NCI-H69 (cell line): Measurements from ENCODE around the gene ZNF235.
"Not testable (repeated sequence)": the region's sequence is repeated elsewhere in the genome, so short reads cannot be mapped to it uniquely, and the experiment has no call there.

Experiments used
- DNase-seq: peaks from one replicate; lab custom pipeline; 2025; lab: John Stamatoyannopoulos, UW

The ZNF235 gene

GRCh38 chr19:44304659-44305193 lies at the start of gene ZNF235:
ZNF235 (minus strand) TSS chr19:44305025; CDS start chr19:44303404, 1,621 bp downstream.
- DNase-seq = peak; percentile 98

- no peak for DNase-seq
Measured at GRCh38 chr19:44346556-44346955, 41.7 kb upstream of the ZNF235 start.

GRCh38 chr19:44345959-44346358 lies 41.1 kb upstream of the ZNF235 start:
- no peak for DNase-seq

DNA sequence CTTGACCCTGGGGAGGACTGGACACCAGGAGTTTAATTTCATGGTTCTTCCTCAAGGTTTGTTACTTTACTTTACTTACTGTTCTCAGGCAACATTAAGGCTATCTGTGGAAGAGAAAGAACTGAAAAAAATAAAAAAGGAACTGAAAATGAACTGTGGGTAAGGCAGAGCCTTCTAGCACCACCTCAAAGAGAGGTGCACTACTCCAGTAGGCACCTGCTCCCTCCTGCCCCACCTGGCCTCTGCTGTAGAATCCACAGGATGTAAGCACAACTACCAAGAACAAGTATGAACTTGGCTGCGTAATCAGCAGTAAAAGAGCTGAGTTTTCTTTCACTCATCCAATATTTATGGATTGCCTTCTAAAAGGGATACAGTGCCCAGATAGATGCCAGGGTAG lies 39.4 kb upstream of the ZNF235 start:
- DNase-seq = no peak

DNA sequence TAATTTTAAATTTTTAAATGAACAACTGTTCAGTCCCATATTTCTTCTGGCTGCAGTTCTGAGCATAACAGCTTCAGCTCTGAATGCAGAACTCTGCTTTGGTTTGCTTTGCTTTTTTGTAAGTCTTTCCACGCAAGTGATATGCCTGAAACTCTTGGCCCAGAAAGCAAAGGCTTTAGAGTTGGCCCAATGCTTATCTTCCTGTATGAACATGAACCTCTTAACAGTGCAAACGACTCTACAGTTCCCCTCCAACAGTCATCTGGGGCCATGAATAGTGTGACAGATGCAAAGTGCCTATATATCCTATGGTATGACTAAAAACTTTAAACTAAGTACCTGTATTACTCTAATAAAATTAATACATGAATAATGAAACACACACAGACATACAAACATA lies 37.0 kb upstream of the ZNF235 start:
- DNase-seq = no peak

- DNase-seq = not testable (repeated sequence)
Measured at GRCh38 chr19:44334639-44335038, 29.8 kb upstream of the ZNF235 start.

DNA sequence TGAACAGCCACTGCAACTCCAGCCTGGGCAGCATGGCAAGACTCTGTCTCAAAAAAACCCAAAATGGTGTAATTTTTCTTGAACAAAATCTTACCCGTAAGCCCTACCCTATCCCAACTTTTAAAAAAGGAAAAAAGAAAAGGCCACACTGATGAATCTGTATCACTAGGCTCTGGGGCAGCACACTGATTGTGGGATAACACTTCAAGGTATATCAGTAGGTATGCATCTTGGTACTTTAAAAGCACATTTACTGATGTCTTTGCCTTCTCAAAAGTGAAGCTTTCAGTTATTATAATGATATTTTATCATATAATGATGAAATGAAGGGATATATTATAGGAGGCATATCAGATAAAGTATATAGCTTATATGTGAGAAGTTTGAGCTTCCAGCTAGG lies 27.3 kb upstream of the ZNF235 start:
- DNase-seq = no peak

GRCh38 chr19:44315883-44316282 lies 11.1 kb upstream of the ZNF235 start:
- DNase-seq = peak; percentile 17

DNA sequence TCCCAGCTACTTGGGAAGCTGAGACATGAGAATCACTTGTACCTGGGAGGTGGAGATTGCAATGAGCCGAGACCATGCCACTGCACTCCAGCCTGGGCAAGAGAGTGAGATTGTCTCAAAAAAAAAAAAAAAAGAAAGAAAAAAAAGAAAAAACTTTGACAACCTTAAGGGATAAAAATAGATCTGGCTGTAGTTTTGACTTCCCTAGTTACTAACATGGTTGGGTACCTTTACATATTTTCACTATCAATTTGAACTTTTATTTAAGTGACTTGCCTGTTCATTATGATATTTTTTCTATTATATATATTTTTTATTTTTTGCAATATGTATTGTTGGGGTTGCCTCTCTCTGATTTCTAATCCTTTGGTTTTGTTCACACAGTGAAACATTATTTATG lies 8.4 kb upstream of the ZNF235 start:
- no peak for DNase-seq

DNA sequence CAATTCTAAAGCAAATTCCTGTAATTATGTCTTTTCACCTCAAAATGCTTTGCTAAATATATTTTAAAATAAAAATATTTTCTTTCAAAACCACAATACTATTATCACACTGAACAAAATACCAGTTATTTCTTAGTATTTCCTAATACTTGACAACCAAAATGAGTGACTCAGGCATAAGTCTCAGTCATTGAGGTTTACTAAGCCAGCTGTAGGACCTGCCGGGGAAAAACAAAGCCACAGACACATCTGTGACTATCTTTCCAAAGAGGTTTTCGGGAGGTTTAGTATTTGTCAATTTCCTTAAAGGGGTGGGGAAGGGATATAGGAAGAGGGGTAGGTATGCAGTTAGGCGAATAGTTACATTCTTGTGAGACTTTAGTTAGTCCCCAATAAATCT lies 3.2 kb upstream of the ZNF235 start:
- DNase-seq = no peak

DNA sequence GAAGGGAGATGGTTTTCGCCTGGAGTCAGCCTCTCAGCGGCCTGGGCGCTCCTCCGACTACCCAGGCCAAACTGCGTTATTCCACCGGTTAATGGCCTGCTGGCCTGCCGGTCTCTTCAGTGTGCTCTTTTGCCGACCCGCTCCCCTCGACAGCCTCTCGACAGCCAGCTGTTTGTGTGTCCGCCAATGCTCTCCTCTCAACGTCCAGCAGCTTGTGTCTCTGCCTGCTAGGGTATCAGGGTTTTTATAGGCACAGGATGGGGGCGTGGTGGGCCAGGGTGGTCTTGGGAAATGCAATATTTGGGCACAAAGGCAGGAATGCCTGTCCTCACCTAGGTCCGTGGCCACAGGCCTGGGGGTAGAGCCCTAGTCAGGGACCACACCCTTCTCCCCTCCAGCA lies 1.5 kb upstream of the ZNF235 start:
- DNase-seq = no peak

DNA sequence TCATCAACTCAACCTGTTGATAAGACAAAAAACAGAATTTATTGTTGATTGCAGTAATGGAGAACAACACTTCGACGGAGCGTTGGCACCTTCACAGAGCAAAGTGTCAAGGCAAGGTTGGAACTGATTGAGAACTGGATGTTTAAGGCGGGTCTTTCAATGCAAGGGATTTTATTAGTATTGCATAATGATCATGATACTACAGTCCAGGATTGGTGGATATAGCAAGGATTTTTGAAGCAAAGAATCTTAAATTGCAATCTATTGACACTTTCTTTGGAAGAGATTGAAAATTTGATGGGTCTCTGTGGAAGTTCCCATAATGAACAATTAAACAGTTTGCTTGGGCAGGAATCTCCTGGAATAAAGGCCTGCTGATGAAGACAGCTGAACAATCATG lies 632 bp upstream of the ZNF235 start:
- no peak for DNase-seq

- DNase-seq = peak; percentile 53
Measured at GRCh38 chr19:44303976-44304568, 753 bp downstream of the ZNF235 start.

DNA sequence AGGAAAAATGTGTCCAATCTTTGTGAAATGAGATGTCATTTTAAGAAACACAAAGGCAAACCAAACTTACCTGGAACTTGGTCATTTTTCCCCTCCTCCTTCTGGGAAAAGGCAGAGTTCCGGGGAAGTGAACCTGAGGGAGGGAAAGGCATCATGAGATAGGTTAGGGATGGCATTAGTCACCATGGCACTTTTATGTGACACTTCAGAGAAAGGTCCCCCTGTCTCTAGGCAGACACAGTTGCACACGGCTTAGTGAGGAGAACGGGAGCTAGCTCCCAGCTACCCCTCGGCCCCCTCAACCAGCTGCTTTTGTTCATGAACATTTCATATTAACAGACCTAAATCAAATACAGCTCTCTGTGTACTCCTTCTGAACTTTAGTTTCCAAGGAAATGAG lies 1.5 kb downstream of the ZNF235 start:
- no peak for DNase-seq

DNA sequence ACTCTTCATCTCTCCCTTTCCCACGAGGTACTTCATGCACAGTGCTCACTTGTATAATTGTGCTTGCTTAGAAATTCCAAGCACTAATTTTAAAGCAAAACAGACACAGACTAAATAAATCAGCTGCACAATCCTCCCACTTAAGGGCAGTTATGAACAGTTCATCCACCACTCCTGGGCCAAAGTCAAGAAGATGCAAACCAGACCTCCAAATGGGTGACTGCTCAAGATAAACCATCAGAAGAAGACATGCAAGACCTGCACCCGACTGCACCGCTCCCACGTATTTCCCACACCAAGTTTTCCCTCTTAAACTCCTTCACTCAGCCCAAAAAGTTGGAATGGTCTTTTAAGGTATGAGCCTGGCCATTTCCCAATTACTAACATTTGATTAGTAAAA lies 19.9 kb downstream of the ZNF235 start:
- DNase-seq = no peak

DNA sequence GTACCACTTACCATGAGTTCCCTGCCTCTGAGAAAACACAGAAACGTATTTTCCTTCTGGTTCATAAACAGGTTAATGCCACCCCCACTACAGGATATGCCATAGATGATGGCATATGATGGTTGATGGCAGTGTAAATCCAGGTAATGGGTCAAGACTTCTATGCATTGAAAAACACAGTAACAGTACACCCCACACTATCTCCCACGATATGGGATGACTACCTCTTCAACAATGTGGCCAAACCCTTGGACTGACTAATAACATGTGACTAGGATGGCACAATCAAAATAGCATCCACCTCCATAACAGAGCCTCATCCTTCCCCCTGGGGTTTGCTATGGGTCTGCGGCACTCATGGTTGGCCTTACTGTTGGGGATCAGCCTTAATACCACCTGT lies 22.0 kb downstream of the ZNF235 start:
- no peak for DNase-seq

- DNase-seq = no peak
Measured at GRCh38 chr19:44280916-44281315, 23.9 kb downstream of the ZNF235 start.

DNA sequence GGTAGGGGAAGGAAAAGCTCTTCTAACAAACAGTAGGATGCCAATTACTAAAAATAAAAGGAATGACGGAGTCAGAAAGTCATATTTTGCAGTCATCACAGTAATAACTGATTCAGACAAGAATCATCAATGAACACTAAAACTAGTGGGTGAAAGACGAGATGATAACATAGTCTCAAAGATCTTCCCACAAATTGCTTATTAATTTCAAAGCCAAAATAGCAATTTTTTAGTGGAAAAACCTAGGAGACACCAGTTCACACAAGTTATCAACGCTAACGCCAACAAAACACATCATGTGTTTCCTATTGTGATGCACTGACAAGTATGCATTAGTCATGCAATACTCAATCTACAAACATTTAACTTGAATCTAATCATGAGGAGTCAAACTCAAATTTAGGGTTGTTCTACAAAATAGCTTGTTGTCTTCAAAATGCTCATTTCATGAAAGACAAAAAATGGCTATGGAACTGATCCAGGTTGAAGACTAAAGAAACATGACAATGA lies 26.6 kb downstream of the ZNF235 start:
- DNase-seq = no peak

DNA sequence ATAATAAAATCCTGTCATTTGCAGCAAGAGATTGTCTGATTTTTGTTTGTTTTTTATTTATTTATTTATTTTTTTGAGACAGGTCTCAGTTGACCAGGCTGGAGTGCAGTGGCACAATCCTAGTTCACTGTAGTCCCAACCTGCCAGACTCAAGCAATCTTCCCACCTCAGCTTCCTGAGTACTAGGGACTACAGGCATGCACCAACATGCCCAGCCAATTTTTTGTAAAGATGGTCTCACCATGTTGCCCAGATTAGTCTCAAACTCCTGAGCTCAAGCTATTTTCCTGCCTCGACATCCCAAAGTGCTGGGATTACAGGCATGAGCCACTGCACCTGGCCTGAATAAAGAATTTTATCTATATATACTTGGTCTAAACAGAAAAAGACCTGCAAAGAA lies 27.5 kb downstream of the ZNF235 start:
- DNase-seq = no peak

DNA sequence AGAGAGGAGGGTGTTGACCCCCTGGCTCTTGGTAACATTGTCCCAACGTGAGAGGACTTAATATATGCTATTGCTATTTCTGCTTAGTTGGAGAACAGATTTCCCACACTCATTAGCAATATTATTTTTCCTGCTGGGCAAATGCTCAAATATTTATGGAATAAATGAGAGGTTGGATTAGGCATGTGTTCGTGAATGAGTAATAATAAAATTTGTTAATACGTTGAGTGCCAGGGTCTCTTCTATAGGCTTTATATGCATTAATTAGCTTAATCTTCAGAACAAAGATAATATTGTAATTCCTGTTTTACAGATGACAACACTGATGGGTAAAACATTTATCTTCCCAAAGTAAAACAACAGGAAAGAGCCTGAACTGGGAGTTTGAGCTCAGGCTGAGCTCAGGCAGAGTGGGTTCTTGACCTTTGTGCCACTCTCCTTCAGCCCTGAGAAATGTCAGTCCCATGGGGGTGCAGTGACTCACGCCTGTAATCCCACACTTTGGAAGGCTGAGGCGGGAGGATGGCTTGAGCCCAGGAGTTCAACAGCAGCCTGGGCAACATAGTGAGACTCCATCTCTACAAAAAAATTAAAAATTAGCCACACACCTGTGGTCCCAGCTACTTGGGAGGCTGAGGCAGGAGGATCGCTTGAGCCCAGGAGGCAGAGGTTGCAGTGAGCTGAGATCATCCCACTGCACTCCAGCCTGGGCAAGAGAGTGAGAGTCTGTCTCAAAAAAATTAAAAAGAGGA lies 44.0 kb downstream of the ZNF235 start:
- peak; percentile 7 for DNase-seq

DNA sequence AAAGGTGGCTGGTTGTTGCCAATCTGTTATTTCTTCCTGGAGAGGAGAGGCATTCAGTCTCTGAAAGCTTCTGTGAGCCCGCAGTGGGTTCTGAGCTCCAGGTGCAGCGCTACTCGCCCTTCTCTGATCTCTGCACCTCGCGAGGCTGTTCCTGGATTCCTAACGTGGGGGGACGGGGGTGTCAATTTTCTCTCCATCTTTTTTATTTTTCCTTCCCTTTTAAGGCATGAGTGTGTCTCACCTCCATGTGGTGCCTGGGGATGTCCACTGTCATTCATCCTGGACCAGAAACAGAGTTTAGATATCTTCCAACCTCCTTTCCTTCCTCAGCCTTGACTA lies 44.5 kb downstream of the ZNF235 start:
- peak; percentile 61 for DNase-seq

DNA sequence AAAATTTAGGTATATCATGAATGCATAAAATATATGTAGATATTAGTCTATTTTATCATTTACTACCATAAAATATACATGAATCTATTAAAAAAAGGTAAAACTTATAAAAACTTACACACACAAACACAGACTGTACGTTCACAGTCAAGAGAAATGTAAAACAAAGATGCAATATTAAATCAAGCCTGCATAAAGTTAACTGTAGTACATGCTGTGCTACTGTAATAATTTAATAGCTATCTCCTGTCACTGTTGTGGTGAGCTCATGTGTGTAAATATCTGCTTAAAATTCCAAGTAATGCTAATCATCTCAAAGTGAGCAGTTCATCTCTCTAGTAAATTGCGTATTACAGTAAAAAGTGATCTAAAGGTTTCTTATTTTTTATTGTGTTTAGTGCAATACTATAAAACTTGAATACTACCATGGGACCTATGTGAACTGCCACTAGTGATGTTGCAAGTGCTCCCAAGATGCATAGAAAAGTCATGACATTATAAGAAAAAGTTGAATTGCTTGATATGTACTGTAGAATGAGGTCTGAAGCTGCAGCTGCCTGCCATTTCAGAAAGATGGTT lies 45.9 kb downstream of the ZNF235 start:
- no peak for DNase-seq

DNA sequence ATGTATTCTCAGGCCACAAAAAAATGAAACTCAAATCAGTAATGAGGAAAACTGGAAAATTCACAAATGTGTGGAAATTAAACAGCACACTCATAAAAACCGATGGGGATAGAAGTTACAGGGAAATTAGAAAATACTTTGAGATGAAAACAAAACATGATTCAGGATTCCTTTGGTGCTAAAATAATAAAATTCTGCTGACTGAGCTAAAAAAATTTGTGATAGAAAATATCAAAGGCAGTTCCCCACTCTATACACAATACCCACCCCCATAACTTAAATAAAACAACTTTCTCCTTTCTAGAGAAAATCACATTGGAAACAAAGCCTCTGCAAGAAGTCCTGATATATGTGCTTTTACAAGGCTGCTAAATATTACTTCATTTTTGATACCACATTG lies 46.7 kb downstream of the ZNF235 start:
- DNase-seq = no peak
